ENCODE measurements around the gene INPP5A.

GRCh38 chr10:132597654-132598053 is 60.1 kb downstream of the INPP5A start:
- no peak for TF ChIP-seq POLR2A (IDR thresholded peaks at IDR 0.05)
- no peak for TF ChIP-seq CTCF (IDR thresholded peaks at IDR 0.05)
